Jurkat, Clone E6-1 (cell line): ENCODE measurements around the gene SMYD3.
"Not testable (repeated sequence)": the region's sequence is repeated elsewhere in the genome, so short reads cannot be mapped to it uniquely, and the experiment has no call there.

Experiments used
- DNase-seq: peaks from one replicate; pipeline ENCODE4 v3.0.0-alpha.2; 2011; ENCODE audit warnings: low read depth, low spot score
- H3K4me3 ChIP-seq: 2 replicates; pipeline ENCODE4 v1.5.1; 2011; ENCODE audit warnings: mild to moderate bottlenecking, low read length, control low read depth, moderate library complexity

Gene SMYD3

DNA sequence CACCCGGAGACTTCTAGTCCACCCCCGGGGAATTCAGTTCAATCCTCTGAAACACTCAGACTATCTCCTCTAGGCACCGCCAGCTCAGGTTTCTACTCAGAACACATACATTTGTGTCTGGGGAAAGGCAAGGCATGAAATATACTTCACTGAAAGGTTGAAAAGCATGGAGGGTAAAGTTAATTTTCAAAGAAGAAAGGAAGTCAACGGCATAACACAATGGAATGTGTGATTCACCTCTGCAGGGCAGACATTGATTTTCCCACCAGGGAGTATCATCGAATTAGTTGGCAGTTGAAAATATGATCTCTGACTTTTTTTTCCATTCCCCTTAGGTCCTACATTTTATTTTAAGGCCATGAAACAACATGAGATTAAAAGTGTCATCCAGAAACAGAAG is 669.4 kb downstream of the SMYD3 start:
- no peak for DNase-seq
- H3K4me3 ChIP-seq: no peak overlapping the region

DNA sequence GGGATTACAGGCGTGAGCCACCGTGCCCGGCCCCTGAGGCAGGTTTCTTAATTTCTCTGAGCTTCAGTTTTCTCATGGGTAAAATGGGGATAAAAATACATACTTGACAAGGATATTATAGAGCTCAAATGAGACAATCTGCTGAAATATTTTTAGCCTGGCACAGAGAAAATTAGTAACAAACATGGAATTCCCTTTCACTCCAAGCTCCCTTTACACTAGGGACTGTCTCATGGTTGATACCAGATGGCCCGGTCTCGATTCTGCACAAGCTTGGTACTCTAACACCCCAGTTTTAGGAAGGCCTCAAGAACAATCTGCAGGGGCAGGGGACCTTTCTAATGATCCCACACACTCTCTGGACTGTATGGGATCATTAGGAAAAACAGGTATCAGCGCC is 671.7 kb downstream of the SMYD3 start:
- no peak for DNase-seq
- H3K4me3 ChIP-seq: no peak overlapping the region

DNA sequence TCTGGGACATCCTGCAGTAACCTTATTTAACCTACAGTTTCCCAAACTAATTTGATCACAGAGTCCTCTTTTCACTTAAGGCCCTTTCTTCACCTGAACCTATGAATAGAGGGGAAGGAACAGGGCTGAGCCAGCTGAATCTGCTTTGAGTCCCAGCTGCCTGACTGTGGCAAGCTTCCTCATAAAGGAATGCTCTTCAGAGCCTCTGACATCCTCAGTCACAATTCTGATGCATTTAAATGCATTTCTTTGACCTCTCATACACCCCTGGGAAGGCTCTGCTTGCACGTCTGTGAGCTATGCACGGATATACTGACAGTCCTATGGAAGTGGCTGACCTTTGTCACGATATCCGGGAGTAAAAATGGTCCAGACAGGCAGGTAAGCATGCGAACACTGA is 673.1 kb downstream of the SMYD3 start:
- no peak overlapping the region for H3K4me3 ChIP-seq
- no peak for DNase-seq

DNA sequence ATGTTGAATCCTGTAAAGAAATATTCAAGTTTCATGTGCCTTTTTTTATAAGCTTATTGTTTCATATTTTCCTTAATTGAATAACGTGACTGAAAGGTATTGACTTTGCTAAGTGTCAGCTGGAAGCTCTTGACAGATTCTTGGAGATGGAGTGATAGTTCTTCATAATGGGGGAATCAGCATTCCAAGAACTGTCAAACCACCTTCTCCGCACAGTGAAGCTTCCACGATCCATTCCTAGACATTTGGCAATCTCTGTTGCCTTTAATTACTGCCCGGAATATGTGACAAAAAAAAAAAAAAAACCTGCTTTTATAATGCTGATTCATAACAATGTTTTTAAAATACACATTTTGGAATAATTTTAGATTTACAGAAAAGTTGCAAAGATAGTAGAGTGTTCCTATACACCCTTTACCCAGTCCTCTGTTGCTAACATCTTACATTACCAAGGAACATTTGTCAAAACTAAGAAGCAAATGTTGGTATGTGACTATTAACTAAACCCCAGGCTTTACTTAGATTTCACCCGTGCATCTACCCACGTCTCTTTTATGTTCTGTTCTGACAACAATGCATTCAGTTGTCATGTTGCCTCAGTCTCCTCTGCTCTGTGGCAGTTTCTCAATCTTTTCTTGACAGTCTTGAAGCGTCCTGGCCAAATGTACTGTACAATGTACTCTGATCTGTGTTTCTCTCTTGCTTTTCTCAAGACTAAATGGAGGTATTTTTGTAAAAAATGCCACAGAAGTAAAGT is 674.1 kb downstream of the SMYD3 start:
- no peak overlapping the region for H3K4me3 ChIP-seq
- DNase-seq: no peak

DNA sequence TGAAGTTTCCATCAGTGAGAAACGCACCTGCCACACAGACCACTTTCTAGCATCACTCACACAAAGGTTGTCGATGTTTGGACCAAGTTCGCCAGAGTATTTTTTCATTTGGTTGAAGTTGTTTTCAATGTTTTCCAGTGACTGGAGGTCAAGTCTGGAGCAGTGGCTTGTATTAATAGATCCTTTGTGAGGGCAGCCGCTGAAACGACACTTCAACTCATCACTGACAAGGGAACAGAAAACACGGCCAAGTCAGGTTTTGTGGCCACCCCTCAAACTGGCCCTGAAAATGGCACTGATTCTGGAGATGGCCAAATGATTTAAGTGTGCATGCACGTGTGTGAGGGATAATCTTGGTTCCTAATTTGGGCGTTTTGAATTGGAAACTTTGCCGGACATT is 675.6 kb downstream of the SMYD3 start:
- no peak overlapping the region for H3K4me3 ChIP-seq
- no peak for DNase-seq

DNA sequence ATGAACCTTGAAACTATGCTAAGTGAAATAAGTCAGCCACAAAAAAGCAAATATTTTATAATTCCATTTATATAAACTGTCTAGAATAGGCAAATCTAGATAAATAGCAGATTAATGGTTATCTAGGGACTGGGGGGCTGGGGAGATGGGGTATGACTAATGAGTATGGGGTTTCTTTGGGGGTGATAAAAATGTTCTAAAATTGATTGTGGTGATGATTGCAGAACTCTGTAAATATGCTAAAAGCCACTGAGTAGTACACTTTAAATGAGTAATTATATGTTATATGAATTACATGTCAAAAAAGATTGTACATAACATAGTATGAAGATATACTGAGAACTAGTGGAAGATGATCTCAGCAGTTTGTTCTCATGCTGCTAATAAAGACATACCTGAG is 677.3 kb downstream of the SMYD3 start:
- DNase-seq: no peak
- H3K4me3 ChIP-seq: no peak overlapping the region

DNA sequence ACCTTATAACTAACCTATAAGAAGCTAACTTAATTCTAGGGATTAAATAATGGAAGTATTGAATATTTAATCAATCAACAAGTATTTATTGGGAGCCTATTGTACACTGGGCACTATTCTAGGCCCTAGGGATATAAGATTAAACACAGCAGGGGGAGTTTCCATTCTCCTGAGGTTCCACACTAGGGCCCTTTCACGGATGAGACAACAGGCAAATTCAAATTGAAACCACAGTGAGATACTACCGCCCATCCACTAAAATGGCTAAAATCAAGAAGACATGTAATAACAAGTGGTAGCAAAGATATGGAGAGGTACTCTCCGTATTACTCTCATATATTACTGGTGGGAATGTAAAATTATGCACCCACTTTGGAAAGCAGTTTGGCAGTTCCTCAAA is 677.9 kb downstream of the SMYD3 start:
- H3K4me3 ChIP-seq: no peak overlapping the region
- DNase-seq: no peak

DNA sequence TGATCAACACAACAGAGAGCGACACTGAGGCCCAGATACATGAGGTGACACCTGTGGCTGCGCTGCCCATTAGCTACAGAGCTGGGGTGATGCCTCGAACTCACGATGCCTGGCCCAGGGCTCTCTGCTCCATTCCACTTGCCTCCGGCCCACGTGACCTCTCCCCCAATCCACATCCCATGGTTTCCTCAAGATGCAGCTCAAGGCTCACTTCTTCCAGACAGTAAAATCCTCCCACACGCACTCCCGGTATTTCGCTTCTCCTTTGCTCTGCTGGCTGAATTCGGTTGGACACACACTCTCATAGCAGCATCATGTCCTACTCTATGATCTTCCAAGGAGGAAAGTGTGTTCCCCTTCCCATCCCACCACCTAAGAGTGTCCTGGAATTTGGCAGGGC is 679.8 kb downstream of the SMYD3 start:
- no peak overlapping the region for H3K4me3 ChIP-seq
- no peak for DNase-seq

DNA sequence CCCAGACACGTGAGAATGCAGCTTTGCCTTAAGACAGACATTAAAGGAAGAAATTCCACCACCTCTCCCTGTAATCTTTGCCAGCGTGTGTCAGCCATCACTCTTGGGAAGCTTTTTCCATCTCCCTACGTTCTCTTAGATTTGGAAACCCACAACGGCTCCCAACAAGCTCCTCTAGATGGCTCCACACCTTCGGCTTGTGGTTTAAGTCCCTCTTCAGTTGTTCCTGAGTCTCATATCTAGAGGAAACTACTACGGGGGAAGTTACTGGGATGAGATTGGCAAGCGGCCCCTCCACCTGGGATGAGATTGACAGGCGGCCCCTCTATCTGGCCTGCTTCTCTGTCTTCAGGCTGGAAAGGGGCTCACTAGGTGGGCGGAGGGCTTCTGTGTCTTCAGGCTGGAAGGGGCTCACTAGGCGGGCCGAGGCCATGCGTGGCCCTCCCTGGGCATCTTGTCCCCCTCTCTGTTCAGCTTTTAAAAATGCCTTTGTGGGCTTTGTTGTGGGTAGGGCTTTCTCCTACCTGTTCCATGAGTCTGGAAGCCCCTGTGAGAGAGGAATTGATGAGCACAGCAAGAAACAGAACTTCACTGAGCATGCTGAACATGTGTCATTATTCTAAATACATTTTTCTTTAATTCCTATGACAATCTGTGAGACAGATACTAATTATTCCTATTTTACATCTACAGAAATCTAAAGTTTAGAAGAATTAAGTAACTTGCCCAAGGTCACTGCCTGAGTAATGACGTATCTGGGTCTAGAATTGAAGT is 681.8 kb downstream of the SMYD3 start:
- DNase-seq: no peak
- H3K4me3 ChIP-seq: no peak overlapping the region

DNA sequence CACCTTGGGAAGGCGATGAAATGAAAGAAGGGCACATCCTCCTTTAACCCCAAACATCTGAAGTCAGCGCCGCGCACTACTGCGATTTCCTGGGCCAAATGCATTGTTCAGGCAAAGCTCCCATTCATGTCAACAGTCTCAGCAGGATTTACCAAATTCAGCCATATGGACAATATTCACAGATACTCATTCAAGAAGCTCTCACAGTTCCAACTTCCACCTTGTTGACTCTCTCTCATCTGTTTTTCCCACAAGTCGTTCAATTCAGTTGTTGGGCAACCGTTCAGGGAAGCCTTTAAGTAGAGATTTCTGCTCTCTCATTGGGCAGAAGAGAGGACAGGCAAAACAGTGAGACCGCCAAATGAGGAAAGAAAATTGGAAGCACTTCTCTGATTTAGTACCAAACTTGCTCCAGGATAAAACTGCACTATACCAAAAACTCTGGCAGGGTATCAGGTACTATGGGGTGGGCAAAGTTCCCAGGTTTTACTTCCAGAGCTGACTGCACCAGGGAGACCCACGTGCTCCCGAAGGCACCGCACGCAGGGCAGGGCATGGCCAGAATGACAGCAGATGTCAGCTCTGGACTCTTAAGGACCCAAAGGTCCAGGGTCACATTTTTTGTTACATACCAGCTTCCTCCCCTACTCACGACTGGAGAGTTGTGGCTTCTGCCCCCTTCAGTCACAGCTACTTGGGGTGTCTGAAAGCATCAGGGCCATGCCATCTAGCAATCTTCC is 683.5 kb downstream of the SMYD3 start:
- DNase-seq: no peak

DNA sequence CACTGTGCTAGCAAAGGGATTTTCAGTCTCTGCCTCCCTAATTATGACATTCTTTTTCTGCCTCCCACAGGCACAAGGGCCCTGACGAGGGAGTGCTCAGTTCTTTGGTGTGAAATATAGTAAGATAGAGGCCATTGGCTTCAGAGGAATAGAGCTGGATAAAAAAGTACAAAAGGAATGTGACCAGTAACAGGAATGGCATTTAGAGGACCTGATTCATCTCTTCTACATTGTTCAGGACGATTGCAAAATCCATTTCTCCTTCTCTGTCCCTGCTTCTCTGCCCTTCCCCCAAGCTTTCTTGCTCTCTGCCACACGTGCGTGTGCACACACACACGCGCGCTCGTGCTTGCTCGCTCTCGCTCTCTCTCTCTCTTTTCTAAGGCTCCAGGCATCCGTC is 684.1 kb downstream of the SMYD3 start:
- H3K4me3 ChIP-seq: no peak overlapping the region
- no peak for DNase-seq

More for the DNA sequence above, 683.5 kb downstream of the SMYD3 start:
- no peak overlapping the region for H3K4me3 ChIP-seq

DNA sequence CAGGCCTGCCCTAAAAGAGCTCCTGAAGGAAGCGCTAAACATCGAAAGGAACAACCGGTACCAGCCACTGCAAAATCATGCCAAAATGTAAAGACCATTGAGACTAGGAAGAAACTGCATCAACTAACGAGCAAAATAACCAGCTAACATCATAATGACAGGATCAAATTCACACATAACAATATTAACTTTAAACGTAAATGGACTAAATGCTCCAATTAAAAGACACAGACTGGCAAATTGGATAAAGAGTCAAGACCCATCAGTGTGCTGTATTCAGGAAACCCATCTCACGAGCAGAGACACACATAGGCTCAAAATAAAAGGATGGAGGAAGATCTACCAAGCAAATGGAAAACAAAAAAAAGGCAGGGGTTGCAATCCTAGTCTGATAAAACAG is 688.7 kb downstream of the SMYD3 start:
- DNase-seq: not testable (repeated sequence)

DNA sequence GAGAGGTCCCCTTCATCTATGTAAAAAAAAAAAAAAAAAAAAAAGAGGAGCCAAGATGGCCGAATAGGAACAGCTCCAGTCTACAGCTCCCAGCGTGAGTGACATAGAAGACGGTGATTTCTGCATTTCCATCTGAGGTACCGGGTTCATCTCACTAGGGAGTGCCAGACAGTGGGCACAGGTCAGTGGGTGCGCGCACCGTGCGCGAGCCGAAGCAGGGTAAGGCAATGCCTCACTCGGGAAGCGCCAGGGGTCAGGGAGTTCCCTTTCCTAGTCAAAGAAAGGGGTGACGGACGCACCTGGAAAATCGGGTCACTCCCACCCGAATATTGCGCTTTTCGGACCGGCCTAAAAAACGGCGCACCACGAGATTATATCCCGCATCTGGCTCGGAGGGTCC is 690.6 kb downstream of the SMYD3 start:
- DNase-seq, H3K4me3 ChIP-seq: not testable (repeated sequence)

More for the DNA sequence above, 688.7 kb downstream of the SMYD3 start:
- not testable (repeated sequence) for H3K4me3 ChIP-seq

DNA sequence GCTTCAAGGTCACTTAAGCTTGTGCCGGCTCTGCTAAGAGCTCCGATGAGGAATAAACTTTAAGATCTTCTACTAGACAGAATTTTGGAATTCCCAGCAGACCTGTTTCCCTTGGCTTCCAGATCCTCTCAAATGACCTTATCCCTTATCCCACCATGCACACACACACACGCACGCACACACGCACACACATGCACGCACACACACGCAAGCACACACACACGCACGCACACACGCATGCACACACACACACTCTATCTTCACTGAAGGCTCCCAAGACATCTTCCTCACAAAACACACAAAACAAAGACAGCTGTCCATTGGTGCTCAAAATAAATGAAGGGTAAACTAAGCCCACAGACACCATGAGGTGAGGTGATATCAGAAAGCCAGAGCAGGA is 692.4 kb downstream of the SMYD3 start:
- DNase-seq: no peak
- no peak overlapping the region for H3K4me3 ChIP-seq

DNA sequence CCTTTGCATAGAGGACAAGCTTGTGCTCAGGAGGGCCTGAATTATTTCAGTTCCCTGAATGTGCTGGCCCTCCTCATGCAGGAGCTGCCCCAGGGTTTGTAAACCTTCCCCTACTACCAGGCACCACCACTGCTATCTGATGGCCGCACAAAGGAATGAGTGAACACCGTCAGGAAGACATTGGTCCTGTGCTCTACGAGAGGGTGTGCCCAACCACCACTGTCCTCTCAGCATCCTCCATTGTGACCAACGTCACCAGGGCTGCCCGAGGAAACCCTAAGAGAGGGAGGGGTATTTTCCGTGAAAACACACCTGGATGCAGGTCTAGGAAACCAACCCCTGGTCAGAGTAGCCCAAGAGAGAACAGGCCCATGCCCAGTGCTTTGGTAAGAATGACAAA is 694.8 kb downstream of the SMYD3 start:
- no peak overlapping the region for H3K4me3 ChIP-seq
- DNase-seq: no peak

DNA sequence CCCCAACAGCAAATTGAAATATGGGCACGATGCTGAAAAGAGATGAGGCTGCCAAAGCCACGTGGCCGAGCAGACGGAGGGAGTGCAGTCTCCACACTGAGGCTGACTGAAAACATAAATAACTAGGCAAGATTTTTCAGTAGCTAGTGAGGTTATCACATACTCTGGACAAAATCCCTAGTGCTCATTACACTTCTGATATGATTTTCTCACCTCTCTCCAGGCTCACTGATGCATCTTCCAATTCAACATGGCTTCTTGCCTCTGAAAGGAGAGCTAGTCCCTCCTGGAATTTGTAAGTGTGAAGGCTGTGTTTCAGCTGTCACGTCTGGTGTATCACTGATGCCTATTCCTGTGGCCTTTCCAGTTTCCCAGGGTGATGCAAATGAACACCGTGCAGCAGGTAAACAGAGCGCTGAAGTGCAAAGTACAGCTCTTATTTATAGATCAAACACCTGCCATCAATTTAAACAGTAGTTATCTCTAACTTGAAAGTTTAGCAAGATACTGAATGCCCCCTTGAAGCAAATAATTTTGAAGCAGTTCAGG is 696.2 kb downstream of the SMYD3 start:
- no peak for DNase-seq
- H3K4me3 ChIP-seq: no peak overlapping the region

DNA sequence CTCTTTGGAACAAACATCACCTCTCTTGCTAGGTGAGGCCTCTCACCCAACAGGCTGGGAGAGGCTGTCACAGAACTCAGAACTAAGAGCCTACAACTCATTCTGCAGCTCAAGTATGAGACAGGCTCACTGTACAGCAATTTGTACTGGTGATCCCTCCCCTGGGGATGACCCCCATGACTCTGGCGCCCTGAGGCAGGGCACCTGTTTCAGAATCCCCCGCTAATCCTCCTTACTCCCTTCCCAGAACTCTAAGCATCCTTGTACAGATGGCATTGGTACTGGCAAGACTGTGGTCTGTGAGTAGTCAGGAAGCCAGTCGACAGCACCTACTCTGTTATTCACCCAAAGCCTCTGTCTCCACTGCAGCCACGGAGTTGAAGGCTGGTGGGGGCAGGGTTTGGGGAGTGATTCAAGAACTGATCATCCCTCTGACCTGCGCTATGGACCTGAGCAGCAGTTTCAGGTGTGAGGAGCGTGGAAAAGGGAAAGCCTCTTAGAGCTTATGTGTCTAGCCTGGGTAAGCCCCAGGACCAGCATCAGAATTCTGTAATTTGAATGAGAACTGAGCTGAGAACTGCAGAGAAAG is 696.8 kb downstream of the SMYD3 start:
- DNase-seq: no peak
- no peak overlapping the region for H3K4me3 ChIP-seq

DNA sequence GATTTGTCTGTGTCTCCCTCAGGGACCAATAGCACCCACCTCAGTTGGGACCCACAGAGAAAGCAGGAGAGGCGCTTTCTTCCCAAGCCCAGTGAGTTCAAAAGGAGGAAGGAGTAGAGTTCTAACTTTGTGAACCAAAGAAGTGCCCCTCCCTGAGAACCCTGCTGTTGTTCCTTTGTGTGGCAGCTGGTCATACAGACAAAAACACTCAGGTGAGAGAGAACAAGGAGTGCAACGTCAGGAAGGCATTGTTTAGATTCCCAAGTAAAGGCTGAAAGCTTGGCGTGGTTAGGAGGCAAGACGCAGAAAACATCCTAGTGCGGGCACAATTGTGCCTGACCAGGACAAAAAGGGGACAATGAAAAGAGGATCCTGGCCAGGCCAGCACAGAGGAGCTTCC is 697.7 kb downstream of the SMYD3 start:
- no peak overlapping the region for H3K4me3 ChIP-seq
- DNase-seq: no peak

DNA sequence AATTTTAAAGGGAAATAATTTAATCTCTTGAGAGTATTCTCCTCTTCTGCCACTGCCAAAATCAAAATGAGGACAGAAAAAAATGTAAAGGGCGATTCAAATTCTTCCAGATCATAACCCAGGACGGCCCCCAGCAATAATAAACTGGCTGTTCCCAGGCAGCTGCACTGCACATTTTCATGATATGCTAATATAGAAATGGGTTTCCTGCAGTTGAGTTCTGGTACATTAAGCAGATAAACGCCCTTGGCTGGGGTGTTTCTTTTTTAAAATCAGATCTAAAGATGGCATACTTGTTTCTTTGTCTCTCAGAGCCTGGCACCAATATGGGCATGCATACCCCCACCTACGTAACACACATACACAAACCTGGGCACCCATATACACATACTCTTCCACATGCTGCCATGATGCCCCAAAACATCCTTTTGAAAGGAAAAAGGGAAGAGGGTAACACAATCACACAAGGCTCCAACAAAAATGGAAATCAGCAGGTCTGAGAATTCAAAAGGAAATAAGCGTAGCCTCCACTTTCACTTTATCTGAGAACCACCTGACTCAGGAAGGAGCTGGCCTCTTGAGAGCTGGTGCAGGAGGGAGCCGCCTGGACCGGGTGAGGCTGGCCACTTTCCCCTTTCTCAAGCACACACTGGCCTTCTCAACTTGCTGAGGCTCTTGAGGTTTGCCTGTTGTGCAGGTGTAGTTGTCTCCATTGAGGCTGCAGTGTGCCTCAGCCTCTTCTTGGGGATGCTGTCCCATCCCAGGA is 698.9 kb downstream of the SMYD3 start:
- no peak overlapping the region for H3K4me3 ChIP-seq
- DNase-seq: no peak
